Activated effector memory CD4-positive, alpha-beta T cell treated with anti-CD3 and anti-CD28 coated beads, Interleukin-2, amount 50 U/mL, for 16 hours (primary cell): ENCODE results near the gene TNPO2.
"Not testable (repeated sequence)": the region's sequence is repeated elsewhere in the genome, so short reads cannot be mapped to it uniquely, and the experiment has no call there.

Experiments used
- DNase-seq: peaks from one replicate; pipeline ENCODE4 v3.0.0-alpha.2; 2020

TNPO2 gene

DNA sequence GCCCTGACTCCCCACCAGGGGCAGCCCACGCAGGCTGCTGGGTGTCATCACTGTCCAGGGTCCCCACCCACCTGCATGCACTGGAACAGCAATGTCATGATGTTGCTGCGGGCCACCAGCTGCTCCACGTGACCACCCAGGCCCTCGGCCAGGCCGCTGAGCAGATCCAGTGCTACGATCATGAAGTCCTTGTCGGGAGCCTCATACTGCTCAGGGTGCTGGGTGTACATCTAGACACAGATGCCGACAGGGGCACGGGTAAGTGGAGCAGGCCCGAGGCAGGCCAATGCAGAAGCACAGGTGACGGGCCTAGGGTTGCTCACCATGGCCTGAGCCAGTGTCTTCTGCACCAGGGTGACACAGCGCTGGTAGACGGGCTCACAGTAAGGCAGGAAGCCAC is 18.6 kb downstream of the TNPO2 start:
- DNase-seq: no peak

DNA sequence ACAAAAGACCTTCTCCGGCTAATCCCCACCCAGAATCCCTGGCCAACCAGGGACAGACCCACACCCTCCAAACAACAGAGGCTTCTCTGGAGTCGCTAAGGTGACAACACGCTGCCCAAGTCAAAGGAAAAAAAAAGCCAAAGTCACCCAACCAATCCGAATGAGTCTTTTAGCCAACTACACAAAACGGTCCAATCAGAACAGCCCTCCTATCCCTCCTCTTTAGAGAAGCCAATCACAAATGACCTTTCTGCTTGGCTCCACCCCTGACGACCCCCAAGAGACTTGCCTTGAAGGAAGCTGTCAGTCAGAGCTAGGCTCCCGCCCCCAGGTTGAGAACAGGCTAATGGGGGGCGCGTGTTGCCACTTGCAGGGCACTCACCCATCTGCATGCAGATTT is 20.7 kb downstream of the TNPO2 start:
- no peak for DNase-seq

DNA sequence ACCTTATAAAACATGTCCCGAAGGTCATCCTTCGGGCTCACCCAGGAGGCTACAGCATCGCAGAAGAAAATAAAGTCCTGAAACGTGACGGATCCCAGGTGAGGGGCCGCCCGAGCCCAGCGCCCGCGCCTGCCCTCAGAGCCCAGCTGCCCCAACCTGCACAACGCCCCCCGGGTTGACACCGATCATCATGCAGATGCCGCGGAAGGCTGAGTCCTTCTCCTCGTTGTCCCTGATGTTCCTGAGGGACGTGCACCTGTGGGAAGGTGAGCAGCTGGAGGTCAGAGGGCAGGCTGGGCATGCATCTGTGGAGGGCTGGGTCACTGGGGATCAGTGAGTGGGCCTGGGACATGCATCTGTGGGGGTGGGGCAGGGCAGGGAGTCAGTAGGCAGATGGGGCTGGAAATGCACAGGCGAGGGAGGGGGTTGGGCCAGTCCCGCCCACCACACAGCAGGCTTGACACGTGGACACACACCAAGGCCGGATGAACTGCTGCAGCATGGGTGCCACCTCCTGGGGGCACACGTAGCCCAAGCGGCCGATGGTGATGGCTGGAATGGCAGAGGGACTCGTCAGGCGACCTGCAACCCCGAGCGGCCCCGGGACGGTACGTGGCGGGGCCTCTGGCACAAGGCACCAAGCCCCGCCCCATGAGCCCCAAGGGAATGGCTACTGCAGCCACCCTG is 22.0 kb downstream of the TNPO2 start:
- no peak for DNase-seq

DNA sequence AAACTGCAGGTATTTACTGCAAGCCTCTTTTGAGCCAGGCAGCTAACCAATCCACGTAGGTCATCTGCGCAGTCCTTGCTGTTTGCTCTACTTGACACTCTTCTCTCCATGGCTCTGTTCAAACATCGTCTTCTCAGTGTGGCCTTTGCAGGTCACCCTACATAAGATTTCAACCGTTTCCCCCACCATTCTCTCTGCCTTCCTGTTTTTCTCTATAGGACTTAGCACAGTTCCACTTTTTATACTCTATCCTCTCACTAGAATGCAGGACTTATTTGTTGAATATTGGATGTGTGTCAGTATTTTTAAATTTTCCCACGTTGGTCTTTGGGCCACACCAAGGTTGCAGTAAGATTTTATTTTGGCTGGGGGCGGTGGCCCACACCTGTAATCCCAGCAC is 25.6 kb downstream of the TNPO2 start:
- no peak for DNase-seq

DNA sequence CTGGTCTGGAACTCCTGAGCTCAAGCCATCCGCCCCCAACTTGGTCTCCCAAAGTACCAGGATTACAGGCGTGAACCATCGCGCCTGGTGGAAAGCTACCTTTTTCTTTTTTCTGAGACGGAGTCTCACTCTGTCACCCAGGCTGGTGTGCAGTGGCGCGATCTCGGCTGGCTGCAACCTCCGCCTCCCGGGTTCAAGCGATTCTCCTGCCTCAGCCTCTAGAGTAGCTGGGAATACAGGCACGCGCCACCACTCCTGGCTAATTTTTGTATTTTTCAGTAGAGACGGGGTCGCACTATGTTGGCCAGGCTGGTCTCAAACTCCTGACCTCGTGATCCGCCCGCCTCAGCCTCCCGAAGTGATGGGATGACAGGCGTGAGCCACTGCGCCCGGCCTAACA is 26.3 kb downstream of the TNPO2 start:
- DNase-seq: not testable (repeated sequence)

DNA sequence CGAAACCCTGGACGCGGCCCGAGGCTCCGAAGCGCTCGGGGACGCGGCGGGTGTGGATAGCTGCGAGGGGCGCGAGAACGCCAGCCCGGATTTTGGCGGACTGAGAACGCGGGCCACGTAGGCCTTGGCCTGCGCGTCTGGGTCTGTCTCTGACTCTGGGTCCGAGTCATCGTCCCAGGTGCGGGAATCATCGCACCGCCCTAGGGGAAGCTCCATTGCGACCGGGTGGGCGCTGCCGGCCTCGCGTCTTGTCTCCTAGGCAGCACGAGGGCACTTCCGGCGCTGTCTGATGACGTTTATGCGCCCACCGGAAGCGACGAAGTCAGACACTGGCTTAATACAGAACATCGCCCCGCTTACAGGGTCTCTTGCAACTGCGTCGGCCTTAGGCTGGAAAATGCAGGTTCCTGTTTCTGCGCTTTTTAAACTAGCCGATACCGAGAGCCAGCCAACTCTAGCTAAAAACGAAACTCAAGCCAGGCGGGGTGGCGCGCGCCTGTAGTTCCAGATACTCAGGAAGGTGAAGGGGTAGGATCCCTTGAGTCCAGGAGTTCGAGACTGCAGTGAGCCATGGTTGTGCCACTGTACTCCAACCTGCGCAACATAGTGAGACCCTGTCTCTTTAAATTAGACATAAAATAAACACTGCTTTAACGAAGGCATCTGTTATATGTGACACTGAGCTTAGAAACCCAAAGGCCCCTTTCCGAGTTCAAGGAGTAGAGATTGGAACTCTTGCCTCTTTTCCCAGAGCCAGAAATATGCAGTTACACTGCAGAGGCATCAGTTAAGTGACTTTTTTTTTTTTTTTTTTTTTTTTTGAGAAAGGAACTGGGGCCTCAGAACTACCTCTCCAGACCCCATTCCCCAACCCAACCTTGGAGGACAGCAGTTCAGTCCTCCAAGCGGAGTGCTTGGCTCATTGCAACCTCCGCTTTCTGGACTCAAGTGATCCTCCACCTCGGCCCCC is 27.1 kb downstream of the TNPO2 start, which contains the start of gene FBXW9:
Gene FBXW9, minus strand, starts transcription at position 266 of the 970 bp plus-strand sequence. Its CDS starts 50 bp downstream, at position 216.
- DNase-seq: peak; percentile 100

DNA sequence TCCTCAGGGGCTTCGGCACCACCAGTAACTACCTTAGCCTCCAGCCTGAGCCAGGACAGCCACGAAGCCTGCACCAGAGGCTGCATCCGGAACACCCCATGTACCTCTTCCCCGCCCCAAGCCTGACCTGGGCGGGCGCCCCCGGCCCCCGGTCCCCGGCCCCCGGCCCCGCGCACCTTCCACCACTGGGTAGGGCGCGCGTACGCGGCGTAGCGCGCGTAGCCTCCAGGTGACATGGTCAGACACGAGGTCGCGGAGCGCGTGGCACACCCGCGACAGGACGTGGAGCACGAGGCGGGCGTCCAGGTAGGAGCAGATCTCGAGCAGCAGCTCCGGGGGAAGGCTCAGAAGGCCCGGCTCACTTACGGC is 27.8 kb downstream of the TNPO2 start:
- peak; percentile 69 for DNase-seq

DNA sequence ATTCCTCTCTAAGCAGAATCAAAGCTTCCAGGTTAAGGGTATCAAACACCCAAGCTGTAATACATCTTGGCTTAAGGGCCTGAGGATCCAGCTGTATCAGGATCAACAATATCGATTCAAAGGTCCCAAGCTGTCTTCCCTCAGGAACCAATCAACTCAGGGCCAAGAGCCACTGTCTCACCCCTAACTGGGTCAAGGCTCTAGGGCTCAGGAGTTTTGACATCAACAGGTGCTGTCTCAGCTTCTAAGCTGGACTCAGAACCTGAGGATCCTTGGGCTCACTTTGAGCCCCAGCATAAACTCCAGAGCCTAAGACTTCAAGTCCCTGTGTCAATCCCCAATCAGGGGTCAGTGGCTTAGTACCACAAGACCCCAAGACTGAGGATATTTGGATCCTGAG is 28.2 kb downstream of the TNPO2 start:
- DNase-seq: no peak

DNA sequence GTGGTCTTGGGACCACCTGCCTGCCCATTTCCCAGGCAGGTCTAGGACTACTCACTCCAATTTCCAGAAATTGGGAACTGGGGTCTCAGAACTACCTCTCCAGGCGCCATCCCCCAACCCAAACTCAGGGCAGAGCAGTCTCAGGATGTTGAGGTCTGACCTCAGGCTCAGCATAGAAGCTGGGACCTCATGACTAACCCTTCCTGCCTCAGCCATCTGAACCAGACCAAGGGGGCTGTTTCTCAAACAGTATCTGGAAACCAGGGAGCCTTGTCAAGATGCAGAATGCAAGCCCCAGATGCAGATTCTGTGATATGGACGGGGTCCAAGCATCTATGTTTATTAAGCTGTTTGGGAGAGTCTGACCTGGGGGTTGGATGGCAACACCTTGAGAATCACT is 28.6 kb downstream of the TNPO2 start:
- DNase-seq: no peak

DNA sequence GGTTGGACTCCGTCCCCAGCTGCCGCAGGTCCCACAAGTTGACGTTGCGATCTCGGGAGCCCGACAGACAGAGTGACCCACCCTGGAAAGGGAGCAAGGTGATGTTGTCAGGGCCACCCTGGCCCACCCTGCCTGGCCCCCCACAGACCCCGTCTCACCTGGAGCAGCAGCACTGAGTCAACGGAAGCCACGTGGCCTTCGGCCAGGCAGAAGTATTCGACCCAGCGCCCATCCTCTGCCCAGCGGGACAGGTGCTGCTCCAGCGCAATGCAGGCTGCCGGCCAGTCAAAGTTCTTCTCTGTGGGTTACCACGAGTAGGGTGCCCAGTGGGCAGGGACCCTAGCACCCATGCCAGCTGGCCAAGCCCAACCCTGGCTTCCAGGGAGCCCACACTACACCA is 29.1 kb downstream of the TNPO2 start:
- DNase-seq: no peak

DNA sequence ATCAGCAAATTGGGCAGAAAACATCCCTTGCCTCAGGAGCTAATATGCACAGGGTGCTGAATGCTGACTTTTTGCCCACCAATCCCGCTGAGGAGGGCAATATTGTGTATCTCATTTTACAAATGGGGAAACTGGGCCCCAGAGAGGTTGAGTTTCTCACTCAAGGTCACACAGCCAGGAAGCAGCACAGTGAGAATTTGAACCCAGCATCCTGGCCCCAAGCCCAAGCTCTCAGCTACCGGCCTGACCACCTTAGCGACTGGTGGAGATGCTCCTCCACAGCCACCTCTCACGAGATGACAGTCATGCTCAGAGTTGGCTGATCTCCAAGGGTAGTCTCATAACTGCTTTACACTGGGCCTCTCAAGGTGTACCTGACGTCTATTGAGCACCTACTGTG is 30.8 kb downstream of the TNPO2 start:
- no peak for DNase-seq

DNA sequence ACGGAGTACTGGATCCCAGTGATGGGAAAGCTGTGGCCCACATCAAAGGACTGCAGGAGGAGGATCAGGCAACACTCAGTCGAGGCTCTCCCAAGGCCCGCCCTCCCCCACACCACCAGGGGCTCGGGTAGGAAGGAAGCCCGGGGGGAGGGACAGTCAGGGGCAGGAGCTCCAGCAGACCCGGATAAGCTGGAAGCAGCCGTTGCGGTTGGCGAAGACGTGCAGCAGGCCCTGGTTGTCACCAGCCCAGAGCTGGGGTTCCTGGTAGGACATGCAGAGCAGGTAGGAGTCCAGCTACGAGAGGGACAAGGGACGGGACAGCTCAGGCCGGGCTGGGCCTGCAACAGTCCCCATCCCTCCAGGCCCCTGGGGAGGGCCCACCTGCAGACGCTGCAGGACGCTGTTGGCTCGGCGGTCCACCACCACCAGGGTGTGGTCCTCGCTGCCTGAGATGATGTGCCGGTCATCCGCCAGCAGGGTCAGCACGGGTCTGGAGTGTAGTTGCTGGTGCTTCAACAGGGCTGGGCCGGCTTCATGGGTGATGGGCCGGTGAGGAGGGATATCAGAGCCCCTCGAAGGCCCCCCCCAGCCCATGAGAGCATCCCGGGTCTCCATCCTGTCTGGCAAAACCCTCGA is 34.0 kb downstream of the TNPO2 start:
- no peak for DNase-seq

DNA sequence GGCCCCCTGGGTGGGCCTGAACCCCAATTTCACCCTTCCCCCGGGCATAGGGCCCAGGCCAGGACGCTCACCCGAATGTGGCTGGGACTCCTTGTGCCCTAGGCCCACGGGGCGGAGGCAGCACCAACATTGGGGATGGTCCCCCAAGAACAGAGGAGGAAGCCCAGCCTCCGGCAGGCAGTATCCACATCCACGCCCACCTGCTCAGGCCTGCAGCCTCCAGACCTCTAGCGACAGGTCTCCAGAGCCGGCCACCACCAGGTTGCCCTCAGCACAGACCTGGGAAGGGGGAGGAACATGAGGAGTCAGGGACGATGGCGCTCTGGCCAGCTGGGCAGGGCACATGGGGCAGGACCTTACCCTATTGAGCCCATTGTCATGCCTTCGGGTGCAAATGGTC is 34.7 kb downstream of the TNPO2 start:
- DNase-seq: no peak

DNA sequence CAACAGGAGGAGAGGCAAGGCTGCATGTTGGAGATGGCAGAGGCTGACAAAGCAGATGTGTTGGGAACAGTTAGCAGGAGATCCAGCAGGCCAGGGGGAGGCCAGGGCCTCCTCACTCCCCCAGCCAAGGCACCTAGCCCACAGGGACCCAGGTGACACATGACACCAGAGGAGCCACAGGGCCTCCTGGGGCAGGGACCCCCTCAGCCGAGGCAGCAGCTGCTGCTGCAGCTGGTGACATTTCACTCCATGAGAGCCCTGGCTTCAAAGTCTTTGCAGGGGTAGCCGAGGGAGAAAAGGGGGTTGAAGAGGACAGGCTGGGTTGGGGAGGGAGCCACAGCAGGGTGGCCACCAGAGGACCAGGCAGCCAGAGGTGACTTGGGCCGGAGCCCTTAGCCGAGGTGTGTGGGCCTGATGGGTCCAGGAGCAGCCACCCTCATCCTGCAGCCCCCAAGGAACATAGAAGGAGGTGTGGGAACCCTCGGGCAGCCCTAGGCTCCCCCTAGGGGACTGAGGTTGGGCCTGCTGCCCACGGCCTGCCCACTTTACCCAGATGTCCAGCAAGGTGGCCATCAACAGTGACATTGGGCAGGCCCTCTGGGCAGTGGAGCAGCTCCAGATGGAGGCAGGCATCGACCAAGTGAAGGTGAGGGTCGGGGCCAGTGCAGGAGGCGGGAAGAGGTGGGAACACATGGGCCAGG is 36.1 kb downstream of the TNPO2 start, which contains the start of gene GNG14:
Gene GNG14, plus strand, starts transcription at position 503 of the 701 bp plus-strand sequence. Its CDS starts 51 bp downstream, at position 554.
- DNase-seq: no peak

DNA sequence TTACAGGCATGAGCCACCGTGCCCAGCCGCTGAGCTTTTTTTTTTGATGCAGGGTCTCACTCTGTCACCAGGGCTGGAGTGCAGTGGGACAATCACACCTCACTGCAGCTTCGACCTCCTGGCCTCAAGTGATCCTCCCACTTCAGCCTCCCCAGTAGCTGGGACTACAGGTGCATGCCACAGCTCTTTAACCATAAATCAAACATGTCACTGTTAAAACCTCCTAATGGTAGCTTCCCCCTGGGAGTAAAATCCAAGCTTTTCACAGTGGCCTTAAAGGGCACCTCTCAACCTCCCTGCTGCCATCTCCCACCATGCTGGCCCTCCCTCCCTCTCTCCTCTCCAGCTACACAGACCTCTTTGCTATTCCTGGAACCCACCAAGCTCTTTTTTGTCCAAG is 37.9 kb downstream of the TNPO2 start:
- DNase-seq: no peak

DNA sequence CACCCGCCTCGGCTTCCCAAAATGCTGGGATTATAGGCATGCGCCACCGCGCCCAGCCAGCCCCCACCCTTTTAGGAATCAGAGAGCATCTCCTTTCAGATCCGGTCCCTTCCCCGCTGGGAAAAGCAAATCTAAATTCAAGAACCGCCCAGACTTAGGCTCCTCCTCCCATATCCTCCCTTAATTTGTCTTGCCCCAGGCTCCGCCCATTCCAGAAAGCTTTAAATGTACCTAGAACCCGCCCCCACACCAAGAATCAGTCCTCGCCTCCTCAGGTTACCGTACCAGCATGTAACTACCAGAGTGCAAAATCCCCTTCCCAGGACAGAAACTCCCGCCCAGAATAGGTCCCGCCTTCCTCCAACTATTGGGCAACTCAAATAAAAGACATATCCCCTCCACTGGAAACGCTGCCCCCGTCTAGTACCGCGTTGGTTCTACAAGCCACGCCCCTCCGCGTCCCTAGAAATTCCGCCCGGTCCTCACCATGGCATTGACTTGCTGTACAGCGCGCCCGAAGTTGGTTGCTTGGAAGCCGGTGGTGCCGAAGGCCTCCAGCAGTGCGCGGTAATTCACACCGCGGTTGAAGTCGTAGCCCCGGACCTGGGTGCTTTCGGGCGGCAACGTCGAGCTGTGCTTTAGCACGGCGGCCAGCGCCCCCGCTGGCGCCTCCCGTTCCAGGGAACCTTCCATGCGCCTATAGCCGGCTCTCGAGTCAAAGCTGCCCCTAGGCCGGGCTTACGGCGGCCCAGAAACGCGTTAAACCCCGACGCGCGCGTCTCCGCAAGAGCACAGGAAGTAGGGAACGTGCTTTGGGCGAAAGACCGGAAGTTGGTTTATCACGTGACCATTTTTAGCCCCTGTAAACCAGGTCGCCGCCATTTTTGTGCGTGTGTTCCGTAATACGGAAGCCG is 42.4 kb downstream of the TNPO2 start, which contains the start of gene DHPS:
Gene DHPS, minus strand, starts transcription at position 807 of the 914 bp plus-strand sequence. Its CDS starts 114 bp downstream, at position 693.
- DNase-seq: peak; percentile 95

DNA sequence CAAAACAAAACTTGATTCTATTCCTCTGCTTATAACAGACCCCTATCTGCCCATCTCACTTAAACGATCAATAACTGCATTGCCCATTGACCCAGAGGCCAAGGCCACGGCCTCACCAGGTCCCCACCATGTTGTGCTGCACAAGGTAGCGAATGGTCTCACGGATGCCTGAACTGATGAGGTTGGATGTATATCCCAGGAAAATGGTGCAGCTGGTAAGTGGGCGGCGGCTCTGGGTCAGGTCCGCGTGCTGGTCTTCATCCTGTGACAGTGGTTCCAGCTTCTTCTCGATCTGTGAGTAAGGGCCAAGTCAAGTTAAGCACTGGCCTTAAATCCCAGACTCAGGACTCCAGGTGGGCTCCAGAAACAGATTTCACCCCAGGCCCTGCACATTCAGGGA is 43.7 kb downstream of the TNPO2 start:
- DNase-seq: no peak

DNA sequence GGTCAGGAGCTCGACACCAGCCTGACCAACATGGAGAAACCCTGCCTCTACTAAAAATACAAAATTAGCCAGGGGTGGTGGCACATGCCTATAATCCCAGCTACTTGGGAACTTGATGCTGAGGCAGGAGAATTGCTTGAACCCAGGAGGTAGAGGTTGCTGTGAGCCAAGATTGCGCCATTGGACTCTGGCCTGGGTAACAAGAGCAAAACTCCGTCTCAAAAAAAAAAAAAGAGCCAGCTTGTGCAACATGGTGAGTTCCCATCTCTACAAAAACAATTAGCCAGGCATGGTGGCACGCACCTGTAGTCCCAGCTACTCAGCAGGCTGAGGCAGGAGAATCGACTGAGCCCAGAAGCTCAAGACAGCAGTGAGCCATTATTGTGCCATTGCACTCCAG is 45.7 kb downstream of the TNPO2 start:
- DNase-seq: not testable (repeated sequence)

DNA sequence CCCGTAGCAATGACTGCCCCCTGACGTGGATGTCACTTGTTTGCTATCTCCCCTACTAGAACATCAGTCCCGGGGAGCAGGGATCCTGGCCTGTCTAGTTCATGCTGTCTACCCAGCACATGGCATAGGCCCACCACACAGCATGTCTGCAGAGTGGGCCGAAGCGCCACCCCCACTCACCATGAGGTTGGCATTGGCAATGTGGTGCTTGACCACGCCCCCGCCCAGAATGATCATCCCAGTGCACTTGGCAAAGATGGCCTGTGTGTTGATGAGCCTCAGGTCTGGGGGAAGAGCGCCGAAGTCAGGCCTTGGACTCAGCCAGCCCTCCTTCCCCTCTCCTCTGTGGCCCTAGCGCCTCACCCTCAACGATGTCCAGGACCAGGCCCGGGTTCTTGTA is 46.8 kb downstream of the TNPO2 start:
- no peak for DNase-seq

DNA sequence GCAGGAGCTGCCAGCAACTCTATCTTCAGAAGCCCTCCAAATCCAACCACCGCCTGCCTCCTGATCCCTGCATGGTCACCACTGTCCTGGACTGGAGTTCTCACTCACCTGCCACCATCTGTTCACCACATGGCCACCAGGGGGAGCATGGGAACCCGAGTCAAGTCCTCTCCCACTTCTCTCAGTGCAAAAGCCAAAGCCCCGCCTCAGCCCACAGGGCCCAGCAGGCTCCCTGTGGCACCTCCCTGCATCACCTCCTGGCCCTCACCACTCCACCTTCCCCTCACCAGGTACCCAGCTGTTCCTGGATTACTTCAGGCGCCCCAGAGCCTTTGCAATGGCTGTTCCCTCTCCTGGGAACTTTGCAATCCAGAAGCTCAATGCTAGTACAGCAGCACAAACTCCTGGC is 47.3 kb downstream of the TNPO2 start:
- peak; percentile 95 for DNase-seq

DNA sequence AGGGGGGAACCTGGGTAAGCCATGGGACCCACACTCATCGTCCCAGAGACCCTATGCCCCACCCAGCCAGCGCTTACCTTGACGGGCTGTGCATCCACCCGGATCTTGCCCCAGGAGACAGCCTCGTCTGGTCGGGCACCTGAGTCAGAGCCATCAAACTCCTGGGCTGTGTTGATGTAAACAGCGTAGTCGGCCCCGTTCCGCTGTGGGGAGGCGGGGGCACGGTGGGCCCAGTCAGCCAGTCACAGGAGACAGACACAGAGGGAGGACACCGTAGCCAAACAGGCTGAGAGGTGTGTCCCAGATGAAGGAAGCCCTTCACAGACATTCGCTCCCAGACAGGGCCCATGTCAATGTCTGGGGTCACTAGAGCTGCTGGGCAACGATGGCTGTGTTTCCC is 47.8 kb downstream of the TNPO2 start:
- no peak for DNase-seq

DNA sequence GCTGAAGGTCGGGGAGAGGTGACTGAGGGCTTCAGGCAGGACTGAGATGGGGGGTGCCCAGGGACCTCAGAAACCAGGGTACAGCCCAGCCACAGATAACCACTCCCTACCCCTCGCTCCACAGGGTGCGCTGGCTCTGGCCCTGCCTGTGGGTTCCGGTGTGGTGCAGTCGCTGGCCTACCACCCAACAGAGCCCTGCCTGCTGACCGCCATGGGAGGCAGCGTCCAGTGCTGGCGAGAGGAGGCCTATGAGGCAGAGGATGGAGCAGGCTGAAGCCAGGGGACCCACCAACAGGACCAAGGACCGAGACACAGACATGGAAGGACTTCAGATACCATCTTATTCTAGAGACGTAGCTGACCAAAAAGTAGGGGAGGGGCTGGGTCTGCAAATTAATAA is 48.3 kb downstream of the TNPO2 start:
- no peak for DNase-seq
